ENCODE results near the gene ADCK1.

- TF ChIP-seq GATA2 (IDR thresholded peaks at IDR 0.05; ENCODE audit: low read depth, low read length) (no peak), GATA3 (IDR thresholded peaks at IDR 0.05; ENCODE audit: low read depth, low read length) (no peak)
These were observed 9.1 kb downstream of the ADCK1 start for GRCh38 chr14:77809011-77809410.
